A549 (cell line): ENCODE measurements around the gene SCYGR7. TPM values are rescaled to one million over a fixed set of nuclear protein-coding genes. Genes with fewer than 3 reads are reported as not detected.

Experiments
- ATAC-seq, 2 experiments: fragments of 200-7000 bp in 1 of 2; fragments of >200 bp in 1 of 2; cut with Nextera tagmentation in 1 of 2; cut with Tn5 transposase in 1 of 2; 3 replicates each; pipeline versions ENCODE4 v1.8.0 to v1.9.1; 2018 to 2020; ENCODE audit warnings: mild to moderate bottlenecking in 1 of 2, moderate library complexity in 1 of 2
- CTCF ChIA-PET: fragments of 300-600 bp; sonication (Branson Sonifier 250); formaldehyde crosslinking; extraction: SDS; loops from one replicate; lab custom pipeline; 2021; ENCODE audit warnings: antibody characterized with exemption, inconsistent platforms; lab: Yijun Ruan, JAX
- POLR2A ChIA-PET: fragments of 350-600 bp; formaldehyde crosslinking; extraction: SDS; loops from one replicate; lab custom pipeline; 2021; ENCODE audit warnings: antibody characterized with exemption, inconsistent platforms; lab: Yijun Ruan, JAX
- DNase-seq, 2 experiments: peaks; one replicate each; pipeline versions ENCODE4 v3.0.0 to v3.0.0-alpha.2; 2011 to 2016; ENCODE audit warnings: low read depth in 1 of 2, low spot score in 1 of 2
- FAIRE-seq: peaks from 2 replicates; lab custom pipeline; 2011; peaks lifted over from hg19 to GRCh38; lab: Jason Lieb, UNC
- H3K27ac ChIP-seq, 2 experiments: fragments of >200 bp; sonication (Bioruptor Twin); formaldehyde crosslinking; 3 replicates each; pipeline ENCODE4 v1.5.1; 2016 to 2017
- H3K4me1 ChIP-seq: fragments of >200 bp; sonication (Bioruptor Twin); formaldehyde crosslinking; 3 replicates; pipeline ENCODE4 v1.6.1; 2016
- H3K4me2 ChIP-seq: fragments of >200 bp; sonication (Bioruptor Twin); formaldehyde crosslinking; 3 replicates; pipeline ENCODE4 v1.6.1; 2016
- H3K4me3 ChIP-seq: fragments of >200 bp; sonication (Bioruptor Twin); formaldehyde crosslinking; 3 replicates; pipeline ENCODE4 v1.5.1; 2016
- H3K9me3 ChIP-seq: fragments of >200 bp; sonication (Bioruptor Twin); formaldehyde crosslinking; 3 replicates; pipeline ENCODE4 v1.6.1; 2016
- BHLHE40 ChIP-seq: IDR thresholded peaks from 2 replicates; pipeline ENCODE4 v1.6.1; 2012; ENCODE audit warnings: low read depth, low read length, inconsistent platforms
- CBX8 ChIP-seq: fragments of 200-600 bp; sonication (generic); IDR thresholded peaks from 2 replicates; pipeline ENCODE4 v1.6.1; 2016
- CTCF ChIP-seq: fragments of >200 bp; sonication (Bioruptor Twin); formaldehyde crosslinking; IDR thresholded peaks from 3 replicates; pipeline ENCODE4 v1.5.1; 2016
- ESRRA ChIP-seq: fragments of 150-350 bp; IDR thresholded peaks from 2 replicates; pipeline ENCODE4 v1.6.1; 2014; ENCODE audit warnings: mild to moderate bottlenecking, low read length, borderline replicate concordance
- FOXS1 ChIP-seq: fragments of 250-450 bp; sonication (Bioruptor Pico); IDR thresholded peaks from 2 replicates; pipeline ENCODE4 v1.5.0; 2020; ENCODE audit warnings: mild to moderate bottlenecking, moderate library complexity
- GATA3 ChIP-seq: IDR thresholded peaks from 2 replicates; pipeline ENCODE4 v1.6.1; 2012; ENCODE audit warnings: borderline replicate concordance
- HDAC2 ChIP-seq: fragments of 200-600 bp; sonication (generic); IDR thresholded peaks from 2 replicates; pipeline ENCODE4 v1.6.1; 2016
- HES2 ChIP-seq: fragments of >200 bp; sonication (Bioruptor Twin); formaldehyde crosslinking; IDR thresholded peaks from 2 replicates; pipeline ENCODE4 v1.6.1; 2016
- HOXA7 ChIP-seq: fragments of 250-450 bp; sonication (Bioruptor Pico); IDR thresholded peaks from 2 replicates; pipeline ENCODE4 v1.5.0; 2020; ENCODE audit warnings: mild to moderate bottlenecking, moderate library complexity
- HOXB13 ChIP-seq: fragments of 250-450 bp; sonication (Bioruptor Pico); IDR thresholded peaks from 2 replicates; pipeline ENCODE4 v1.5.0; 2020; ENCODE audit warnings: low read depth, mild to moderate bottlenecking, moderate library complexity
- NFE2L2 ChIP-seq: fragments of 150-350 bp; conservative IDR thresholded peaks from 2 replicates; pipeline ENCODE4 v1.6.1; 2014; ENCODE audit warnings: low read length
- PBX3 ChIP-seq: IDR thresholded peaks from 2 replicates; pipeline ENCODE4 v1.6.1; 2012
- PHF8 ChIP-seq: fragments of 200-600 bp; sonication (generic); IDR thresholded peaks from 2 replicates; pipeline ENCODE4 v1.6.1; 2016; ENCODE audit warnings: low read depth, mild to moderate bottlenecking, antibody characterized with exemption, moderate library complexity, borderline replicate concordance
- POLR2A ChIP-seq: IDR thresholded peaks from 2 replicates; pipeline ENCODE4 v1.6.1; 2012; ENCODE audit warnings: mild to moderate bottlenecking, low read length
- RAD21 ChIP-seq, 2 experiments: fragments of >200 bp in 1 of 2; sonication (Bioruptor Twin) in 1 of 2; formaldehyde crosslinking in 1 of 2; IDR thresholded peaks in 1 of 2; conservative IDR thresholded peaks in 1 of 2; 2 replicates in 1 of 2; 3 replicates in 1 of 2; pipeline ENCODE4 v1.6.1; 2012 to 2018; ENCODE audit warnings: inconsistent platforms in 1 of 2
- SMC3 ChIP-seq: fragments of >200 bp; sonication (Bioruptor Twin); formaldehyde crosslinking; IDR thresholded peaks from 3 replicates; pipeline ENCODE4 v1.6.1; 2018; ENCODE audit warnings: inconsistent platforms
- SREBF2 ChIP-seq: fragments of 450-650 bp; IDR thresholded peaks from 2 replicates; pipeline ENCODE4 v1.6.1; 2014; ENCODE audit warnings: mild to moderate bottlenecking, moderate library complexity
- ZC3H11A ChIP-seq: fragments of 450-650 bp; IDR thresholded peaks from 2 replicates; pipeline ENCODE4 v1.6.1; 2014; ENCODE audit warnings: antibody characterized with exemption, mild to moderate bottlenecking
- ZFP36 ChIP-seq: fragments of 450-650 bp; IDR thresholded peaks from 2 replicates; pipeline ENCODE4 v1.6.1; 2014; ENCODE audit warnings: borderline replicate concordance; ENCODE audit not compliant: partially characterized antibody
- ZNF302 ChIP-seq: fragments of 250-450 bp; sonication (Bioruptor Pico); IDR thresholded peaks from 2 replicates; pipeline ENCODE4 v1.9.0; 2021; ENCODE audit warnings: inconsistent platforms, mild to moderate bottlenecking, moderate library complexity
- ZSCAN20 ChIP-seq: fragments of 250-450 bp; sonication (Bioruptor Pico); IDR thresholded peaks from 2 replicates; pipeline ENCODE4 v1.8.0; 2022; ENCODE audit warnings: mild to moderate bottlenecking, moderate library complexity
- WGBS: methylation state at CpG from one replicate; pipeline ENCODE4 v1.1.6; 2017; ENCODE audit errors: missing lambda C conversion rate; 5-methylcytosine and 5-hydroxymethylcytosine counted together
- polyA plus RNA-seq, 4 experiments: library from polyadenylated mRNA; depleted of rRNA in 3 of 4; stranded (reverse); fragments of >200 nt; fragmentation: RNase III in 1 of 4; extraction: RNeasy Plus Mini Kit Qiagen cat#74134 plus additional on column Dnase treatment in 1 of 4; gene quantifications; 2 replicates in 3 of 4; 3 replicates in 1 of 4; pipeline ENCODE4 v1.2.3, GENCODE V29; 2011 to 2017
- TF ChIP-seq, protein P1 (sequence below): IDR thresholded peaks from 2 replicates; pipeline ENCODE4 v1.6.1; 2012; ENCODE audit warnings: low read depth, borderline replicate concordance
- TF ChIP-seq, protein P2 (sequence below): fragments of 250-450 bp; sonication (Bioruptor Pico); IDR thresholded peaks from 2 replicates; pipeline ENCODE4 v1.5.0; 2021; ENCODE audit warnings: mild to moderate bottlenecking, moderate library complexity, borderline replicate concordance

Gene SCYGR7
- polyA plus RNA-seq, 2 of the 4 experiments (the other 2 are of a cell fraction) = not detected

DNA sequence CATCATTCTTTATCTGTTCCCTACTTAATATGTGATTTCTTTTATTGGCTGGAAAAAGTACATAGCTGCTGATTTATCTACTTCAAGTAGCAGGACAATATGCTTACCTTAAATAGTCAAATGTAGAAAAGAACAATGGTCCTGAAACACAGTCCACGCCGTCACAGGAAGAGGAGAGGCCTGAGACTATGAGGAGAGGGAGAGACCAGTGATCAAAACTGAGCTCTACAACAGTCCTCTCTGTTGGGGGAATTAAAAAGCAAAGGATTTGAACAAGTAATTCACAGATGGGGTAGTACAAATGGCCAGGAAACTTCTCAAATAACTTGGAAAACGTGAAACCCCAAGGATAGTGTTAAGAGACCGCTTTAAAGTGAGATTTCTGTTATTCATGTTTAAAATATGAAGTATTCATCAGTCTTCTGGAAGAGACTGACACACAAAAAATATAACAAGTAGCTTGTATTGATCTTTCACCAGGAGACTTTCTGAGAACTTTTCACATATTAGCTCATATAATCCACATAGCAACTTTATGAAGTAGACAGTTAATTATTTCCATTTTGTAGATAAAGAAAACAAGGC is 37.7 kb downstream of the SCYGR7 start:
- FAIRE-seq = no peak
- DNase-seq = no peak
- Histone ChIP-seq H3K27ac (peak overlapping the region; percentile 77 to 84), H3K4me3 (no peak overlapping the region), H3K4me1 (peaks cover 37% of the 10 kb centered on the region), H3K4me2 (peak overlapping the region; percentile 50), H3K9me3 (no peaks in the 10 kb centered on the region)
- 4% methylated on average over 4 of the region's 4 CpGs for WGBS
- TF ChIP-seq SREBF2 = no peak
- ChIA-PET POLR2A (interaction anchor here (0.5 to 2.0 kb wide), 6 partner anchors 53 to 907 kb away, joined by 3 to 6 read pairs (median 4); no protein-coding TSS in a partner anchor), CTCF (interaction anchor here (0.6 to 9.4 kb wide), 76 partner anchors 8 to 637 kb away, joined by 3 to 84 read pairs (median 4); partner anchors contain the start of genes AGFG1, CCL20, DAW1 and SCYGR5)
- ATAC-seq = peak; percentile 54 to 61

DNA sequence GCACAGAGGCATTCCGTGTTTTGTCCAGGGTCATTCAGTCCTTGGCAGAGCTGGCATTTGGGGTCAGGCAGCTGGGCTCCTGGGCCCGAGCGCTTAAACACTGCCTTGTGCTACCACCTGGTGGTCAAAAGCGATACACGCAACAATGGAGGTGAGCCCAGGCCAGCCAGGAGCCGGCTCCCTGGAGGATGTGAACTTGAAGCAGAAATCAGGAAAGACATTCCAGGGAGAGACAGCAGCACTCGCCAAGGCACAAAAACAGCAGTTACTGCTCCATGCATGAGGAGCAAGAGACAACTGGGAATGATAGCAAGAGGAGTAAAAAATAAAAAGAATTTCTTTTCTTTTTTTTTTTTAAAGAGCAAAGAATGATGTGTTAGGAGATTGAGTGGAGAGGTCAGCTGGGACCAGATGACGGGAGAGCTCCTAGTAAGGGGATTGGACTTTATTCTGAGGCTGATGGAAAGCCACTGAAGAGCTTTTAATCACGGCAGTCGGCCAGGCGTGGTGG is 38.3 kb downstream of the SCYGR7 start:
- H3K4me1 ChIP-seq = peaks cover 33% of the 10 kb centered on the region
- peak overlapping the region; percentile 50 for H3K4me2 ChIP-seq
- no peak overlapping the region for H3K4me3 ChIP-seq
- peak; percentile 71 to 85 for DNase-seq
- ChIA-PET POLR2A (interaction anchor here (0.9 to 2.0 kb wide), 4 partner anchors 96 to 528 kb away, joined by 3 to 6 read pairs (median 4); no protein-coding TSS in a partner anchor), CTCF (interaction anchor here (0.6 to 9.4 kb wide), 79 partner anchors 8 to 638 kb away, joined by 3 to 84 read pairs (median 4); partner anchors contain the start of genes AGFG1, CCL20, DAW1 and SCYGR5)
- H3K27ac ChIP-seq = peak overlapping the region; percentile 77 to 84
- WGBS = 21% methylated on average over 11 of the region's 11 CpGs
- no peaks in the 10 kb centered on the region for H3K9me3 ChIP-seq
- TF ChIP-seq ESRRA (0 out of 2 replicates have a peak, but pooled peaks have one; percentile 45), HOXB13 (CRISPR knock-in tag) (no peak), ZSCAN20 (CRISPR knock-in tag) (no peak), HDAC2 (no peak), ZNF302 (CRISPR knock-in tag) (no peak), POLR2A (no peak), GATA3 (no peak), PBX3 (no peak), CBX8 (no peak), PHF8 (no peak), CTCF (peak; percentile 91), BHLHE40 (no peak), HES2 (no peak), ZFP36 (no peak), NFE2L2 (no peak), SREBF2 (no peak), ZC3H11A (no peak), SMC3 (peak; percentile 99), RAD21 (conservative IDR thresholded peaks at IDR 0.05 in 1 of 2, IDR thresholded peaks at IDR 0.05 in 1 of 2) (peak; percentile 97 to 99), FOXS1 (no peak), HOXA7 (no peak)
- TF ChIP-seq, protein P1, sequence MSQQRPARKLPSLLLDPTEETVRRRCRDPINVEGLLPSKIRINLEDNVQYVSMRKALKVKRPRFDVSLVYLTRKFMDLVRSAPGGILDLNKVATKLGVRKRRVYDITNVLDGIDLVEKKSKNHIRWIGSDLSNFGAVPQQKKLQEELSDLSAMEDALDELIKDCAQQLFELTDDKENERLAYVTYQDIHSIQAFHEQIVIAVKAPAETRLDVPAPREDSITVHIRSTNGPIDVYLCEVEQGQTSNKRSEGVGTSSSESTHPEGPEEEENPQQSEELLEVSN = no peak
- TF ChIP-seq, protein P2, sequence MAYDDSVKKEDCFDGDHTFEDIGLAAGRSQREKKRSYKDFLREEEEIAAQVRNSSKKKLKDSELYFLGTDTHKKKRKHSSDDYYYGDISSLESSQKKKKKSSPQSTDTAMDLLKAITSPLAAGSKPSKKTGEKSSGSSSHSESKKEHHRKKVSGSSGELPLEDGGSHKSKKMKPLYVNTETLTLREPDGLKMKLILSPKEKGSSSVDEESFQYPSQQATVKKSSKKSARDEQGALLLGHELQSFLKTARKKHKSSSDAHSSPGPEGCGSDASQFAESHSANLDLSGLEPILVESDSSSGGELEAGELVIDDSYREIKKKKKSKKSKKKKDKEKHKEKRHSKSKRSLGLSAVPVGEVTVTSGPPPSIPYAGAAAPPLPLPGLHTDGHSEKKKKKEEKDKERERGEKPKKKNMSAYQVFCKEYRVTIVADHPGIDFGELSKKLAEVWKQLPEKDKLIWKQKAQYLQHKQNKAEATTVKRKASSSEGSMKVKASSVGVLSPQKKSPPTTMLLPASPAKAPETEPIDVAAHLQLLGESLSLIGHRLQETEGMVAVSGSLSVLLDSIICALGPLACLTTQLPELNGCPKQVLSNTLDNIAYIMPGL (CRISPR knock-in tag) = no peak
- FAIRE-seq = no peak
- ATAC-seq = peak; percentile 98 to 99
